Activated gamma-delta T cell treated with anti-CD3 and anti-CD28 coated beads, Interleukin-2, amount 50 U/mL, for 16 hours (primary cell): ENCODE measurements around the gene COL4A2.

Source experiments
- DNase-seq: peaks from one replicate; pipeline ENCODE4 v3.0.0-alpha.2; 2020; ENCODE audit warnings: low read depth

COL4A2 gene

DNA sequence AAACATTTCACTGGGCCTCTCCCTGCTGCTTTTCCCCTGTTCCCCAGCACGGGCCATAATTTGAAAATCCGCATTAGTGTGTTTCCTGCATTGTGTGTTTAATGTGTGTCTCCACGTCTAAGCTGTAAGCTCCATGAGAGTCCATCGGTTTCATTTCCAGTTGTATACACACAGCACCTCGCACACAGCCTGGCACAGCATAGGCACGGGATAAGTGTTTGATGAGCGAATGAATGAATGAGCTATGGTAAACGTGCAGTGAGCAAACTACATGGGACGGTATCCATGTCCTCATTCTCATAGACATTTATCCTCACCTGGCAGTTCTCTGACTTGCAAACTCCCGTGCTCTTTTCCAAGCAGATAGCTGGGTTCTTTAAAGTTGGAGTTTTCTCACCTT, 148.4 kb downstream of the COL4A2 start:
- DNase-seq = no peak

- DNase-seq = peak; percentile 23
Observed at GRCh38 chr13:110455941-110456340, 148.9 kb downstream of the COL4A2 start.

DNA sequence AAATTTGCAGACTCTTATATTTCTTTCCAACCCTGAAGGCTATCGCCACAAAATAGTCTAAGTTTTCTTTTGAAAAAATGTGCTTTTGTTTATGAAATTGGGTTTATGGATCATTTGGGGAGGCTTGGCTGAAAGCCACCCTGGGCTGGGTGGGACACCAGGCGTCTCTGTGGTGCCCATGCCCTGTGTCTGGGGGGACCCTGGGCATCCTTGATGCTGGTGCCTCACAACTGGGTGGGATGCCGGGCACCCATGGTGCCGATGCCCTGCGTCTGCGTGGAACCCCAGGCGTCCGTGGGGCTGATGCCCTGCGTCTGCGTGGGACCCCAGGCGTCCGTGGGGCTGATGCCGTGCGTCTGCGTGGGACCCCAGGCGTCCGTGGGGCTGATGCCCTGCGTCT, 149.5 kb downstream of the COL4A2 start:
- no peak for DNase-seq

DNA sequence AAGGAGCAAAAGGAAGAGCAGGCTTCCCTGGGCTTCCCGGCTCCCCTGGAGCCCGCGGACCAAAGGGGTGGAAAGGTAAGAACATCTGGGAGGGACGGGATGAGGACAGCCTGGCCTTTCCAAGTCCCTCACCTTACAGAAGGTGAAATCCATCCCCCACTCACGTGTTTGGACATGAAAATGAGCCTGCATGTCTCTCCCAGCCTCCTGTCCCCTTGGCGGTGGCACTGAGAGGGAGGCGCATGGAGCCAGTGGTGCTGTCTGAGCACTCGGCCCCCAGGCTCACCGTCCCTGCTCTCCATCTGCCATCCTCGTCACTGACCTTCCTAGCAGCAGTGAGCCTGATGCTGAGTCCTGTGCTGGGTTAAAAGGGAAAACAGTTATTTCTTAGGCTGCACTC, 150.3 kb downstream of the COL4A2 start:
- no peak for DNase-seq

DNA sequence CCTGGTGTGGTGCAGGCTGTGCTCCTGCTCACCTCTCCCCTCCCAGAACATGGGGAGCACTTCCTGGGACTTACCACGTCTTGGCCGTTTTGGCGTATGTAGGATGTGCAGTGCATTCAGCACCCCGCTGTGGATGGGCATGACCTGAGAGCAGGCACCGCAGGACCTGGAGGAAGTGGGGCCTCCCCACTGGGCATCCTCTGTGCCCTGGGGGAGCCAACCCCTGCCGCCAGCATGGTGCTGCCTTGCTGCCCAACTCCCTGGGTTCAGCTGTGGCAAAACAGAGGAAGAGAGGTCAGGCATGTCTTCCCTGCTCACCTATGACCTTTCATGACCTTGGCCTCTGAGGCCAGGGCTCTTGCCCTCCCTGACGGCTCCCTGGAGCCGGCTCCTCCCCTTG, 150.9 kb downstream of the COL4A2 start:
- no peak for DNase-seq

GRCh38 chr13:110458594-110459365, 151.7 kb downstream of the COL4A2 start:
- no peak for DNase-seq

- no peak for DNase-seq
Observed at GRCh38 chr13:110462091-110462490, 155.0 kb downstream of the COL4A2 start.

DNA sequence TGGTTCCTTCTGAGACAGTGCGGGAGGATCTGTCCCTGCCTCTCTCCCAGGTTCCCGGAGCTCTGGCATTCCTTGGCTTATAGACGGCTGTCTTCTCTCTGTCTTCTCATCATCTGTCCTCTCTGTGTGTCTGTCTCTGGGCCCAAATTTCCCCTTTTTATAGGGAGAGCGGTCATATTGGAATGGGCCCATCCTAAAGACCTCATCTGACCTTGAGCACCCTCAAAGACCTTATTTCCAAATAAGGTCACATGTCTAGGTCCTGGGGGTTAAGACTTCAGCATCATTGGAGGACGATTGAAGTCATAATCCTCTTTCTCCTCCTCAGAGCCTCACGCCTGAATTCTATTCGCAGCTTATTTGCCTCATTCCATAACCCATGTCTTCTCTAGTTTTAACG, 156.1 kb downstream of the COL4A2 start:
- DNase-seq = no peak

GRCh38 chr13:110463871-110464510, 156.9 kb downstream of the COL4A2 start:
- DNase-seq = no peak

DNA sequence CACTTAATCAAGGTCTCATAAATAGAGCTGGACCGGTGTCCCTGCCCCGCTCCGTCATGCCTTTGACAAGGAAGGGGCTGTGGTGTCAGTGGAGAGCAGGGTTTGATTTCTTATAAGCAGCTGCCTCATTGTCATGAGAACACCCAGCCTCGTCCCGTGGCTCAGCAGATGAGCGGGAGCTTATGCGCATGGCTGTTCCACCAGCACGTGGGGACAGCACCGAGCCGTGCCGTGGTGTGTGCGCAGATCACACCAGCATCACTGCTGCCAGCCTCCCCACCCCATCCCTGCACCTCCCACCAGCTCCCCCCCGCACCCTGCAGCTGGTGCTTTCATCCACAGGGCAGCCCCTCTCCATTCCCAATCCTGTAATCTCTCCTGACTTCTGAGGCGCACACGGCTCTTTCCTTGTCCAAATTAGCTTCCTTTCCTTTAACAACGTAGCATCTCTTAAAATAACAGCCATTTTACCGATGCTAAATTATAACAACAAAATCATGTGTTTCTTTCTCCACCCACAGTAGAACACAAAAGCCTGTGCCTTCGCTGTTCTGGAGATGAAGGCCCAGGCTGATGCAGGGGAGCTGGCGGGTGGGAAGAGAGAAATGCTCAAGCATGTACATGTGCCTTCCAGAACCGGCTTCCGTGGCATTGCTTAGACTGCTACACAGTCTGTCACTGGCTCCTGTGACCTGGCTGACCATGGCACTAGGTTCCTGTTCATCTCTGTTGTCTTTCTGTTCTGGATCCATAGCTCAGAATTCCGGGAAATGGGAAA, 157.7 kb downstream of the COL4A2 start:
- no peak for DNase-seq

DNA sequence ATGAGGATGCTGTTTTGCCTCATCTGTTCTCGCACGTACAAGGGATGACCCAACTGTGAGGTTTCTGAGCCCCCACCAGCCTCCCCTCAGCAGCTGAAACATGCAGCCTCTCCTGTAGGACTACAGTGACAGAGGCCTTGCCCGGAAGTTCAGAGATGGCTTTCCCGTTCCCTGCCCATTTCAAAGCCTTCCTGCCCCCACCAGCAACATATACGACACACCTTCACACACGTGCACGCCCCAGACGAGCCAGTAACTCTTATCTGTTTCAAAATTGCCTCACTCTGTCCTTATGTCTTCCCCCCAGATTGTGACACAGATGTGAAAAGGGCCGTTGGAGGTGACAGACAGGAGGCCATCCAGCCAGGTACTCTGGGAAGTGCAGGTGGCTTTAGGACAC, 158.6 kb downstream of the COL4A2 start:
- DNase-seq = no peak

GRCh38 chr13:110466266-110466915, 159.3 kb downstream of the COL4A2 start:
- no peak for DNase-seq

- DNase-seq = no peak
Observed at GRCh38 chr13:110467516-110468110, 160.5 kb downstream of the COL4A2 start.

DNA sequence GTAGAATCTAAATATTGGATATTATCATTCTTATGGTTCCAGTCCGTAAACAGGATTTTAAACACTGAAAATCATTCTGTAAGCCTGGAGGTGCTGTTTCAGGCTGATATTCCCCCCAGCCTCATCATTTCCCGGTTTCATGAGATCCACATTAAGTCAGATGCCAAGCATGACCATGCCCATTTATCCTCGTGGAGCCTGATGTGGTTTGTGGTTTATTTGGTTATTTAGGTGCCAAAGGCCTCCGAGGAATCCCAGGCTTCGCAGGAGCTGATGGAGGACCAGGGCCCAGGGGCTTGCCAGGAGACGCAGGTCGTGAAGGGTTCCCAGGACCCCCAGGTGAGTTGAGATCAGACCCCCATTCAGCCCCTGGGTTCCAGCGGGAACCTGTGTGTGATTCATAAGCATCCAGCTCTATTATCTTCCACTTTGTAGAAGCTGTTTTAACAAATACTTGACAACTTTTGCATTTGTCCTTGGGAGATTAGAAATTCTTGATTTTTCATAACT, 162.0 kb downstream of the COL4A2 start:
- DNase-seq = no peak

- no peak for DNase-seq
Observed at GRCh38 chr13:110469597-110469996, 162.5 kb downstream of the COL4A2 start.

DNA sequence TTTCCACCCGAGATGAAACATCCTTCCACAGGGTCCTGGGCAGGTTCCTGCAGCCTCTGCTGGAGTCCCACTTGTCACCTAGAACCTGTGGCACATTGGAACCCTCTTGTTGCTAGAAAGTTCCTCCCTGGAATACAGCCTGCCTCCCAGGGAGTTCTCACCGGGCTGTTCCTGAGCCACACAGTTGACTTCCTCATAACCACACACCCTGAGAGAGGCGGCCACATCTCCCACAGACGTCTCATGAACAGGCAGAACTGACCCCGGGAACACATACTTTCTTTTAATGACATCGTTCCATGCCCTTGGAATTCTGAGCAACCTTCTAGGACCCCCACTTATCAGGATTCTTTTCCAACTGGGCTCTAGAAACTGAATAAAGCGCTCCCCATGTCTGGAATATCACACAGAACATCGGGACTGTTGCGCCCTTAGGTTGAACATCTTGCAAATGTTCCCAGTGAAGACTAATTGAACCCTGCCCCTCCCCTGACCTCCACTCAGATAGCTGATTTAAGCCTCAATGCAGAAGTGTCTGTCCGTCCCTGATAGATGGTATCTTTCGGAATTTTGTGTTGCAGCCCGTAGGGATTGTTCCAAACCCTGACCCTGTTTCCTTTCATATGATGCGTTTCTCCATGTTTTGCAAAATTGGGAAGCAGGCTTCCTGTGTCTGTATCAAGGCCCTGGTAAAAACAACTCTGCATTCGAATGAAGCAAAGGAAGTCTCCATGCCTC, 163.4 kb downstream of the COL4A2 start:
- no peak for DNase-seq

- DNase-seq = no peak
Observed at GRCh38 chr13:110471156-110471832, 164.2 kb downstream of the COL4A2 start.

- DNase-seq = no peak
Observed at GRCh38 chr13:110471833-110472162, 164.7 kb downstream of the COL4A2 start.

GRCh38 chr13:110472904-110473563, 165.9 kb downstream of the COL4A2 start:
- no peak for DNase-seq

GRCh38 chr13:110474713-110475112, 167.6 kb downstream of the COL4A2 start:
- no peak for DNase-seq
